H1 (cell line): ENCODE results near the gene PRKAR2B. TPM values are rescaled to one million over a fixed set of nuclear protein-coding genes. Genes with fewer than 3 reads are reported as not detected.

Experiments
- CTCF ChIA-PET: fragments of 300-600 bp; sonication (Branson Sonifier 250); formaldehyde crosslinking; loops from one replicate; lab custom pipeline; 2021; ENCODE audit not compliant: partially characterized antibody; lab: Charles Lee
- POLR2A ChIA-PET: fragments of 300-600 bp; sonication (Branson Sonifier 250); formaldehyde crosslinking; loops from one replicate; lab custom pipeline; 2021; ENCODE audit warnings: inconsistent platforms; ENCODE audit not compliant: partially characterized antibody; lab: Charles Lee
- DNase-seq, 2 experiments: peaks; one replicate each; pipeline versions ENCODE4 v3.0.0 to v3.0.0-alpha.2; 2010 to 2022; ENCODE audit warnings: low spot score in 2 of 2, low read depth in 1 of 2, mixed read lengths in 1 of 2
- FAIRE-seq: peaks from 2 replicates; lab custom pipeline; 2011; peaks lifted over from hg19 to GRCh38; lab: Jason Lieb, UNC
- H2AFZ ChIP-seq: 2 replicates; pipeline ENCODE4 v1.8.1; 2012; ENCODE audit warnings: low read length, inconsistent platforms
- H2AK5ac ChIP-seq: 2 replicates; pipeline ENCODE4 v1.6.1; 2013; ENCODE audit warnings: low read depth, low read length
- H2BK120ac ChIP-seq: replicated peaks from 2 replicates; pipeline ENCODE3; 2013; ENCODE audit warnings: low read depth, low read length, inconsistent platforms
- H2BK12ac ChIP-seq: 2 replicates; pipeline ENCODE4 v1.6.1; 2013; ENCODE audit warnings: low read depth, low read length
- H2BK15ac ChIP-seq: 2 replicates; pipeline ENCODE4 v1.6.1; 2013; ENCODE audit warnings: low read length
- H2BK20ac ChIP-seq: 2 replicates; pipeline ENCODE4 v1.6.1; 2013; ENCODE audit warnings: low read length
- H2BK5ac ChIP-seq: 2 replicates; pipeline ENCODE4 v1.6.1; 2013; ENCODE audit warnings: low read depth, low read length
- H3K14ac ChIP-seq: 2 replicates; pipeline ENCODE4 v1.6.1; 2013; ENCODE audit warnings: inconsistent platforms; ENCODE audit not compliant: insufficient read length
- H3K18ac ChIP-seq: 2 replicates; pipeline ENCODE4 v1.6.1; 2013; ENCODE audit warnings: low read length; ENCODE audit errors: extremely low read depth
- H3K23ac ChIP-seq: 2 replicates; pipeline ENCODE4 v1.6.1; 2013; ENCODE audit warnings: inconsistent platforms; ENCODE audit not compliant: insufficient read length
- H3K23me2 ChIP-seq: 2 replicates; pipeline ENCODE4 v1.6.1; 2013; ENCODE audit warnings: low read depth, low read length
- H3K27ac ChIP-seq: 2 replicates; pipeline ENCODE4 v1.6.1; 2011; ENCODE audit warnings: low read depth, low read length, inconsistent platforms
- H3K27me3 ChIP-seq, 4 experiments: replicated peaks in 1 of 4; 1 replicate in 1 of 4; 2 replicates in 3 of 4; pipeline versions ENCODE4 v1.6.1 to v1.8.1; 2011 to 2013; ENCODE audit warnings: low read length in 3 of 4, mild to moderate bottlenecking in 3 of 4, inconsistent platforms in 2 of 4, mixed read lengths in 2 of 4, moderate library complexity in 1 of 4; ENCODE audit not compliant: control insufficient read depth in 3 of 4, insufficient read depth in 3 of 4; ENCODE audit errors: extremely low read depth in 1 of 4
- H3K36me3 ChIP-seq, 4 experiments: 2 replicates each; pipeline versions ENCODE4 v1.6.1 to v1.8.1; 2011 to 2013; ENCODE audit warnings: mild to moderate bottlenecking in 4 of 4, low read length in 3 of 4, moderate library complexity in 2 of 4, control low read depth in 1 of 4, inconsistent platforms in 1 of 4; ENCODE audit not compliant: insufficient read depth in 4 of 4, control insufficient read depth in 2 of 4
- H3K4ac ChIP-seq: replicated peaks from 2 replicates; pipeline ENCODE3; 2013; ENCODE audit warnings: low read length, low read depth, mixed read lengths, inconsistent platforms; ENCODE audit not compliant: insufficient read length
- H3K4me1 ChIP-seq, 4 experiments: replicated peaks in 1 of 4; 1 replicate in 1 of 4; 2 replicates in 3 of 4; pipeline versions ENCODE4 v1.6.1 to v1.8.1; 2011 to 2013; ENCODE audit warnings: low read length in 3 of 4, inconsistent platforms in 2 of 4, mixed read lengths in 1 of 4; ENCODE audit not compliant: insufficient read depth in 4 of 4, control insufficient read depth in 3 of 4
- H3K4me2 ChIP-seq, 2 experiments: 2 replicates each; pipeline versions ENCODE4 v1.6.1 to v1.8.1; 2011 to 2013; ENCODE audit warnings: low read depth in 2 of 2, low read length in 2 of 2, control low read depth in 1 of 2, inconsistent platforms in 1 of 2, mild to moderate bottlenecking in 1 of 2; ENCODE audit not compliant: insufficient read depth in 1 of 2
- H3K4me3 ChIP-seq, 4 experiments: fragments of 200-600, 300-600 bp in 1 of 4; sonication (generic), shearing (Covaris generic), sonication (Bioruptor Twin) in 1 of 4; 2 replicates each; pipeline versions ENCODE4 v1.5.1 to v1.8.1; 2011 to 2016; ENCODE audit warnings: low read length in 4 of 4, low read depth in 3 of 4, control low read depth in 2 of 4, inconsistent platforms in 2 of 4, mild to moderate bottlenecking in 2 of 4, mixed read lengths in 1 of 4, moderate library complexity in 1 of 4; ENCODE audit not compliant: insufficient read depth in 2 of 4; ENCODE audit errors: extremely low read depth in 1 of 4
- H3K56ac ChIP-seq: replicated peaks from 2 replicates; pipeline ENCODE3; 2013; ENCODE audit warnings: low read depth, mild to moderate bottlenecking, mixed read lengths, low read length, inconsistent platforms; ENCODE audit not compliant: insufficient read length
- H3K79me1 ChIP-seq: 2 replicates; pipeline ENCODE4 v1.6.1; 2013; ENCODE audit warnings: low read depth, low read length, control low read depth
- H3K79me2 ChIP-seq, 2 experiments: 2 replicates each; pipeline versions ENCODE4 v1.6.1 to v1.8.1; 2012 to 2013; ENCODE audit warnings: low read length in 2 of 2, mild to moderate bottlenecking in 2 of 2, inconsistent platforms in 1 of 2; ENCODE audit not compliant: insufficient read depth in 2 of 2, control insufficient read depth in 1 of 2
- H3K9ac ChIP-seq, 4 experiments: replicated peaks in 1 of 4; 1 replicate in 1 of 4; 2 replicates in 3 of 4; pipeline versions ENCODE4 v1.6.1 to v1.8.1; 2011 to 2013; ENCODE audit warnings: low read depth in 3 of 4, low read length in 3 of 4, control low read depth in 2 of 4, mild to moderate bottlenecking in 2 of 4, moderate library complexity in 2 of 4, inconsistent platforms in 1 of 4; ENCODE audit errors: extremely low read depth in 1 of 4
- H3K9me3 ChIP-seq, 2 experiments: 2 replicates each; pipeline versions ENCODE4 v1.6.1 to v1.8.1; 2012 to 2013; ENCODE audit warnings: mild to moderate bottlenecking in 2 of 2, moderate library complexity in 2 of 2, control low read depth in 1 of 2, inconsistent platforms in 1 of 2, low read depth in 1 of 2, low read length in 1 of 2, mixed read lengths in 1 of 2; ENCODE audit not compliant: insufficient read depth in 2 of 2
- H4K20me1 ChIP-seq, 2 experiments: replicated peaks in 1 of 2; 2 replicates each; pipeline versions ENCODE3 to v1.8.1; 2011 to 2013; ENCODE audit warnings: inconsistent platforms in 2 of 2, low read length in 2 of 2, mild to moderate bottlenecking in 1 of 2; ENCODE audit not compliant: insufficient read depth in 2 of 2, control insufficient read depth in 1 of 2
- H4K5ac ChIP-seq: 2 replicates; pipeline ENCODE4 v1.6.1; 2013; ENCODE audit warnings: low read length, low read depth, mixed read lengths, inconsistent platforms; ENCODE audit not compliant: insufficient read length
- H4K8ac ChIP-seq: 2 replicates; pipeline ENCODE4 v1.8.0; 2013; ENCODE audit warnings: mild to moderate bottlenecking, moderate library complexity, low read length, inconsistent platforms; ENCODE audit not compliant: insufficient read depth; ENCODE audit errors: extremely low read depth
- H4K91ac ChIP-seq: replicated peaks from 2 replicates; pipeline ENCODE3; 2013; ENCODE audit warnings: low read length, mixed read lengths, inconsistent platforms; ENCODE audit not compliant: insufficient read length
- EGR1 ChIP-seq: IDR thresholded peaks from 2 replicates; pipeline ENCODE4 v1.6.1; 2011; ENCODE audit warnings: low read depth, low read length, borderline replicate concordance
- GABPA ChIP-seq: IDR thresholded peaks from 2 replicates; pipeline ENCODE4 v1.6.1; 2011; ENCODE audit warnings: mild to moderate bottlenecking, low read length, moderate library complexity, borderline replicate concordance; ENCODE audit not compliant: insufficient read depth
- HDAC2 ChIP-seq, 2 experiments: fragments of 300-600 bp in 1 of 2; sonication (generic) in 1 of 2; IDR thresholded peaks; 2 replicates each; pipeline ENCODE4 v1.6.1; 2011 to 2012; ENCODE audit warnings: low read depth in 2 of 2, low read length in 2 of 2, mild to moderate bottlenecking in 2 of 2, moderate library complexity in 2 of 2, borderline replicate concordance in 1 of 2, inconsistent platforms in 1 of 2
- KDM1A ChIP-seq: fragments of 200-600, 300-600 bp; sonication (generic); IDR thresholded peaks from 2 replicates; pipeline ENCODE4 v1.7.1; 2016; ENCODE audit warnings: mild to moderate bottlenecking, low read length, borderline replicate concordance
- NANOG ChIP-seq: IDR thresholded peaks from 2 replicates; pipeline ENCODE4 v1.6.1; 2011; ENCODE audit warnings: low read length, low read depth, mild to moderate bottlenecking, inconsistent platforms; ENCODE audit not compliant: insufficient read depth, poor library complexity, severe bottlenecking
- POU5F1 ChIP-seq: IDR thresholded peaks from 2 replicates; pipeline ENCODE4 v1.6.1; 2011; ENCODE audit warnings: low read depth, mild to moderate bottlenecking, low read length, moderate library complexity
- RBBP5 ChIP-seq: IDR thresholded peaks from 2 replicates; pipeline ENCODE4 v1.7.1; 2012; ENCODE audit warnings: low read depth, mild to moderate bottlenecking, inconsistent platforms, low read length, moderate library complexity, borderline replicate concordance
- SP4 ChIP-seq: IDR thresholded peaks from 2 replicates; pipeline ENCODE4 v1.6.1; 2012; ENCODE audit warnings: low read length, inconsistent platforms
- TBP ChIP-seq: IDR thresholded peaks from 2 replicates; pipeline ENCODE4 v1.6.1; 2011; ENCODE audit warnings: low read depth, low read length, improper control_type of control experiment
- WGBS, 2 experiments: shearing (Covaris generic) in 1 of 2; methylation state at CpG; one replicate each; pipeline versions ENCODE4 v1.1.6 to v1.1.7; 2013 to 2015; ENCODE audit warnings: low lambda C conversion rate in 2 of 2, mixed read lengths in 2 of 2, inconsistent platforms in 1 of 2, low coverage in 1 of 2, missing lambda C conversion rate in 1 of 2; ENCODE audit not compliant: insufficient replicate concordance in 2 of 2, insufficient coverage in 1 of 2, insufficient read length in 1 of 2; ENCODE audit errors: extremely low coverage in 1 of 2, missing lambda C conversion rate in 1 of 2; 5-methylcytosine and 5-hydroxymethylcytosine counted together
- polyA plus RNA-seq, 7 experiments: library from polyadenylated mRNA; depleted of rRNA in 3 of 7; stranded (reverse) in 5 of 7; unstranded in 2 of 7; fragments of >200 nt in 5 of 7; fragments of 200-250 nt in 2 of 7; gene quantifications; 1 replicate in 5 of 7; 2 replicates in 1 of 7; 4 replicates in 1 of 7; pipeline versions ENCODE4 v1.2.1 to v1.2.3, GENCODE V29; 2011 to 2013; ENCODE audit warnings: missing spikeins in 2 of 7, mixed read lengths in 2 of 7
- total RNA-seq: library from RNA; stranded (reverse); fragmentation: NEBNext Ultra II Directional; extraction: Animal tissue kit (Norgen Biotek cat#: 25700); gene quantifications from 2 replicates; pipeline ENCODE4 v1.2.1, GENCODE V29; 2021
- TF ChIP-seq, protein P1 (sequence below): IDR thresholded peaks from 2 replicates; pipeline ENCODE4 v1.6.1; 2011; ENCODE audit warnings: low read length, improper control_type of control experiment
- TF ChIP-seq, protein P2 (sequence below): IDR thresholded peaks from 2 replicates; pipeline ENCODE4 v1.6.1; 2012; ENCODE audit warnings: low read length, inconsistent platforms

PRKAR2B gene
- total and polyA plus RNA-seq, 2 of the 8 experiments (the other 6 are each of a cell fraction or from before 2014, with no cell fraction given) = 10.4 to 37.0 TPM

- H3K9ac ChIP-seq = no peak overlapping the region
- no peaks in the 10 kb centered on the region for H3K27me3 ChIP-seq
- no peak overlapping the region for H3K4ac ChIP-seq
- no peak overlapping the region for H2BK20ac ChIP-seq
- H3K23me2 ChIP-seq = no peaks in the 10 kb centered on the region
- H3K4me2 ChIP-seq = no peak overlapping the region
- H2BK15ac ChIP-seq = no peak overlapping the region
- no peak overlapping the region for H2BK120ac ChIP-seq
- H3K9me3 ChIP-seq = no peaks in the 10 kb centered on the region
- DNase-seq (no peak), FAIRE-seq (no peak)
- no peak overlapping the region for H4K8ac ChIP-seq
- POLR2A ChIA-PET = no interaction called here
- 97% methylated on average over 2 of the region's 2 CpGs; no CpG with 5 or more reads in 1 of the 2 experiments for WGBS, 2 experiments
- peaks cover 0 to 6% (median 3%) of the 10 kb centered on the region in 4 experiments; a peak in 4 of 7 replicates for H3K4me1 ChIP-seq
- H3K23ac ChIP-seq = no peak overlapping the region
- CTCF ChIA-PET = interaction anchor here (0.7 to 5.7 kb wide), 3 partner anchors 15 to 187 kb away, joined by 3 to 67 read pairs (median 3); no protein-coding TSS in a partner anchor
- H4K5ac ChIP-seq = no peak overlapping the region
- H3K56ac ChIP-seq = no peak overlapping the region
- H3K79me1 ChIP-seq = no peaks in the 10 kb centered on the region
- no peak overlapping the region for H3K27ac ChIP-seq
- no peak overlapping the region for H2BK5ac ChIP-seq
- no peaks in the 10 kb centered on the region; a peak in 1 of 4 replicates for H3K79me2 ChIP-seq
- H4K91ac ChIP-seq = no peak overlapping the region
- no peak overlapping the region for H3K14ac ChIP-seq
- H2AFZ ChIP-seq = no peak overlapping the region
- H2AK5ac ChIP-seq = no peak overlapping the region
- no peak overlapping the region for H3K4me3 ChIP-seq
- H4K20me1 ChIP-seq = no peaks in the 10 kb centered on the region
- H3K36me3 ChIP-seq = no peaks in the 10 kb centered on the region; a peak in 1 of 8 replicates
- no peak overlapping the region for H2BK12ac ChIP-seq
- H3K18ac ChIP-seq = no peak overlapping the region
- TF ChIP-seq RBBP5 (no peak), KDM1A (no peak), POU5F1 (no peak), EGR1 (no peak), GABPA (no peak), SP4 (no peak), NANOG (no peak), HDAC2 (IDR thresholded peaks at IDR 0.05; ENCODE audit: borderline replicate concordance in 1 of 2, low read depth in 2 of 2, low read length in 2 of 2) (no peak), TBP (no peak)
- TF ChIP-seq, protein P1, sequence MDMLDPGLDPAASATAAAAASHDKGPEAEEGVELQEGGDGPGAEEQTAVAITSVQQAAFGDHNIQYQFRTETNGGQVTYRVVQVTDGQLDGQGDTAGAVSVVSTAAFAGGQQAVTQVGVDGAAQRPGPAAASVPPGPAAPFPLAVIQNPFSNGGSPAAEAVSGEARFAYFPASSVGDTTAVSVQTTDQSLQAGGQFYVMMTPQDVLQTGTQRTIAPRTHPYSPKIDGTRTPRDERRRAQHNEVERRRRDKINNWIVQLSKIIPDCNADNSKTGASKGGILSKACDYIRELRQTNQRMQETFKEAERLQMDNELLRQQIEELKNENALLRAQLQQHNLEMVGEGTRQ = no peak
- TF ChIP-seq, protein P2, sequence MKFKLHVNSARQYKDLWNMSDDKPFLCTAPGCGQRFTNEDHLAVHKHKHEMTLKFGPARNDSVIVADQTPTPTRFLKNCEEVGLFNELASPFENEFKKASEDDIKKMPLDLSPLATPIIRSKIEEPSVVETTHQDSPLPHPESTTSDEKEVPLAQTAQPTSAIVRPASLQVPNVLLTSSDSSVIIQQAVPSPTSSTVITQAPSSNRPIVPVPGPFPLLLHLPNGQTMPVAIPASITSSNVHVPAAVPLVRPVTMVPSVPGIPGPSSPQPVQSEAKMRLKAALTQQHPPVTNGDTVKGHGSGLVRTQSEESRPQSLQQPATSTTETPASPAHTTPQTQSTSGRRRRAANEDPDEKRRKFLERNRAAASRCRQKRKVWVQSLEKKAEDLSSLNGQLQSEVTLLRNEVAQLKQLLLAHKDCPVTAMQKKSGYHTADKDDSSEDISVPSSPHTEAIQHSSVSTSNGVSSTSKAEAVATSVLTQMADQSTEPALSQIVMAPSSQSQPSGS = no peak
Observed at GRCh38 chr7:107133396-107133795, 88.9 kb downstream of the PRKAR2B start.
